Colon (tissue), 2 donors: ENCODE results near the gene KLC1.
"Not testable (repeated sequence)": the region's sequence is repeated elsewhere in the genome, so short reads cannot be mapped to it uniquely, and the experiment has no call there.

Source experiments
- FAIRE-seq: peaks from 2 replicates; lab custom pipeline; 2012; peaks lifted over from hg19 to GRCh38; lab: Jason Lieb, UNC
- donor health status: control.
- donor health status: control.

Gene KLC1

DNA sequence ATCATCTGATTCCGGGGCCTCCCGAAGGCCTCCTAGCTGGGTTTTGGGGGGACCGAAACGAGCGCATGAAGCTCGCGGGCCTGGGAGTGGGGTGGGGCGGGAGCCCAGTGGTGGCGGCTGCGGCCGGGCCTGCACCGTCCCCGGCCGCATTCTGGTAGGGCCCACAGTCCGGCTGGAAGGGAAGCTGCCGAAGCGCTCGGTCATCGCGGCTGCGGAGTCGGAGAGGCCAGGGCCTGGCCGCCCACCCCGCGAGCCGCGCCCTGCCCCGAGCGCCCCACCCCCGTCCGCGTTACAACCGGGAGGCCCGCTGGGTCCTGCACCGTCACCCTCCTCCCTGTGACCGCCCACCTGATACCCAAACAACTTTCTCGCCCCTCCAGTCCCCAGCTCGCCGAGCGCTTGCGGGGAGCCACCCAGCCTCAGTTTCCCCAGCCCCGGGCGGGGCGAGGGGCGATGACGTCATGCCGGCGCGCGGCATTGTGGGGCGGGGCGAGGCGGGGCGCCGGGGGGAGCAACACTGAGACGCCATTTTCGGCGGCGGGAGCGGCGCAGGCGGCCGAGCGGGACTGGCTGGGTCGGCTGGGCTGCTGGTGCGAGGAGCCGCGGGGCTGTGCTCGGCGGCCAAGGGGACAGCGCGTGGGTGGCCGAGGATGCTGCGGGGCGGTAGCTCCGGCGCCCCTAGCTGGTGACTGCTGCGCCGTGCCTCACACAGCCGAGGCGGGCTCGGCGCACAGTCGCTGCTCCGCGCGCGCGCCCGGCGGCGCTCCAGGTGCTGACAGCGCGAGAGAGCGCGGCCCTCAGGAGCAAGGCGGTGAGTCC, at the start of gene KLC1:
KLC1 (plus strand) TSS at position 528 of the 819 bp plus-strand sequence. CDS start 25,354 bp downstream, outside the sequence.
- no peak for FAIRE-seq

GRCh38 chr14:103581206-103581605, 47.8 kb upstream of the KLC1 start:
- FAIRE-seq: no peak

GRCh38 chr14:103581954-103582703, 46.9 kb upstream of the KLC1 start:
- FAIRE-seq: no peak

DNA sequence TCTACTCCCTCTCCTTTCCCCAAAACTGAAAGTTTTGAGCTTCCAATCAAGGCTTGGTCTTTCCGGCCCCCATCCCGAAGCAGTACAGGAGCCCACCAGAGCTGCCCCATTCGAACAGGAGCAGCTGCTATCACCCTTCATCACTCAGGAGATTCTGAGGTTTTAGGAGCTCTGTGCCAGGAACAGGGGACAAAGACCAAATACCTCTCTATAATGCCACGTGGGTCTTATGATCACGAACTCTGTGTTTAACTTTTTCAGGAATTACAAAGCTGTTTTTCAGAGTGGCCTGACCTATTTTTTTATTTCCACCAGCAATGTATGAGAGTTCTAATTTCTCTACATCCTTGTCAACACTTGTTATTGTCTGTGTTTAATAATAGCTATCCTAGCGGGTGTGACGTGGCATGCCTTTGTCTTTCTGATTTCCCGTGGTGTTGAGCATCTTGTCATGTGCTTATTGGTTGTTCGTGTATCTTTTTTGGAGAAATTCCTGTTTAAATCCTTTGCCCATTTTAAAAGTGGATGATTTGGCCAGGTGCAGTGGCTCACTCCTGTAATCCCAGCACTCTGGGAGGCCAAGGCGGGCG, 44.6 kb upstream of the KLC1 start:
- no peak for FAIRE-seq

GRCh38 chr14:103593577-103593976, 35.4 kb upstream of the KLC1 start:
- no peak for FAIRE-seq

GRCh38 chr14:103594265-103594664, 34.7 kb upstream of the KLC1 start:
- no peak for FAIRE-seq

DNA sequence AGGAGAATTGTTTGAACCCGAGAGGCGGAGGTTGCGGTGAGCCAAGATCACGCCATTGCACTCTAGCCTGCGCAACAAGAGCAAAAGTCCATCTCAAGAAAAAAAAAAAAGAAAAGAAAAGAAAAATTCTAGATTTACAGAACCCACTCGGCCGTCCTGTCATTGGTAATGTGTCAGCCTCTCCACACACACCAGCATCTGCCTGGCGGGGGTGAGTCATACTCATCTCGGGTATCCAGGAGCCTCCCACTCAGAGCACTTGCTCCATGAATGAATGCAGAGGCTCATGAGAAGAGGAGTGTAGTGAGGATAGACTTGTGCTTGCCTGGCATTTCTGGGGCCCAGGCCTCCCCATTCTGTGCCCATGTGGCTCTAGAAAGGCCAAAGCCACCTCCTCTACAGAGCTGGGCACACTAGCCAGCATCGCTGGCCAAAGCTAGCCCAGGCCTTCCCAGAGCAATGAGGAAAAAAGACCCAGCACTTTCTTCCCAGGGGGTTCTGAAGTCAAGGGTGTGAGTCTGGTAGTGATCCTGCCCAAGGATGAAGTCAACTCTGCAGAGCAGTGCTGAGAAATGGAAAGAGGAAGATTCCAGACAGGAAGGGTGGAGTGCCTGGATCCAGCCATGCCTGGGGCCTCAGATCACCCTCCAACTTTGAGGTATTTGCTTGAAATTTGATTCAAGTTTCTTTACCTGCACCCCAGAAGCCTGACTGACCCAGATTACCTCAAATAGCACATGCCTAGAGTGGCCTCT, 31.2 kb upstream of the KLC1 start:
- FAIRE-seq: no peak

- no peak for FAIRE-seq
Observed at GRCh38 chr14:103600503-103600902, 28.5 kb upstream of the KLC1 start.

DNA sequence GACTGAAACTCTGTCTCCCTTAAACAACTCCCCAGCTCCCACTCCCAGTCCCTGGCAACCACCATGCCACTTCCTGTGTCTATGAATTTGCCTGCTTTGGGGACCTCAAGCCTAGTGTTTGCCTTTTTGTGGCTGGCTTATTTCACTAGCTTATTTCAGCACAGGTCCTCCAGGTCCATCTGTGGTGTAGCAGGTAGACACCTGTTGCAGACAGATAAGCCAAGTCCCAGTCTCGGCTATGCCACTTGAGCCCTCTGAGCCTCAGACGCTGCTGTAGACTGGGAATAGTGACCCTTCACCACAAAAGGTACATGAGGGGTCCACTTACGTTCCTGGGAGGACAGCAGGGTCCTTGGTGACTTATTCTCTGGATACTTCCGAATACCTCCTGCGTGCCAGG, 24.4 kb upstream of the KLC1 start:
- FAIRE-seq: no peak

GRCh38 chr14:103606963-103607668, 21.9 kb upstream of the KLC1 start:
- FAIRE-seq: no peak

DNA sequence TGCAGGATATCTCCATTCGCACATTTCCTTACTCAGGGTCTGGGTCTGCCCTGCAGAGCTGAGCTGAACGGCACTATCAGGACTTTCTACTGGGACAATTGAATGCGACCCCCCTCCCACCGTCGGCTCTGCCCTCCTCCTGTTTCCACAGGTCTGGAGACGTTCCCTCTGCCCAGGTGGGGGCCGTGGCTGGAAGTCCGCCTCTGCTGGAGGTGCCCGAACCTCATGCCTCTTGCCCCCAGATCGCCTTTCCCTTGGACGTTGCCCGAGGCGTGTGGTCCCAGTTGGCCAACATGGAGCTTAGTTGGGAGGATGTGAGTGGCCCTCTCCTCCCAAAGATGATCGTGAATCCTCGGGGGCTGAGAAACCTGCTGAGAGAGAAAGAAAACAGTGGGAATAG, 21.2 kb upstream of the KLC1 start:
- no peak for FAIRE-seq

GRCh38 chr14:103609081-103609480, 19.9 kb upstream of the KLC1 start:
- not testable (repeated sequence) for FAIRE-seq

- no peak for FAIRE-seq
Observed at GRCh38 chr14:103611215-103611614, 17.8 kb upstream of the KLC1 start.

GRCh38 chr14:103613517-103613916, 15.5 kb upstream of the KLC1 start:
- no peak for FAIRE-seq

- no peak for FAIRE-seq
Observed at GRCh38 chr14:103616635-103617300, 12.2 kb upstream of the KLC1 start.

DNA sequence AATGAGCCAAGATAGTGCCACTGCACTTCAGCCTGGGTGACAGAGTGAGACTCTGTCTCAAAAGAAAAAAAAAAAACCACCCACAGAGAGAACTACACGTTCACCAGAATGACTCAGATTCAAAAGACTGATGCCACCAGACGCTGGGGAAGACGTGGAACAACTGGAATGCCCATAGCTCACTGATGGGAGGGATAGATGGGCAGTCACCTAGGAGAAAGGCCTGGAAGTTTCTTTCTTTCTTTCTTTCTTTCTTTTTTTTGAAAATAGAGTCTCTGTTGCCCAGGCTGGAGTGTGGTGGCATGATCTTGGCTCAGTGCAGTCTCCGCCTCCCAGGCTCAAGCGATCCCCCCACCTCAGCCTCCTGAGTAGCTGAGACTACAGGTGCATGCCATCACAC, 10.0 kb upstream of the KLC1 start:
- FAIRE-seq: no peak

- no peak for FAIRE-seq
Observed at GRCh38 chr14:103621860-103622259, 7.2 kb upstream of the KLC1 start.

- no peak for FAIRE-seq
Observed at GRCh38 chr14:103623308-103623707, 5.7 kb upstream of the KLC1 start.

GRCh38 chr14:103623883-103624482, 5.0 kb upstream of the KLC1 start:
- no peak for FAIRE-seq

DNA sequence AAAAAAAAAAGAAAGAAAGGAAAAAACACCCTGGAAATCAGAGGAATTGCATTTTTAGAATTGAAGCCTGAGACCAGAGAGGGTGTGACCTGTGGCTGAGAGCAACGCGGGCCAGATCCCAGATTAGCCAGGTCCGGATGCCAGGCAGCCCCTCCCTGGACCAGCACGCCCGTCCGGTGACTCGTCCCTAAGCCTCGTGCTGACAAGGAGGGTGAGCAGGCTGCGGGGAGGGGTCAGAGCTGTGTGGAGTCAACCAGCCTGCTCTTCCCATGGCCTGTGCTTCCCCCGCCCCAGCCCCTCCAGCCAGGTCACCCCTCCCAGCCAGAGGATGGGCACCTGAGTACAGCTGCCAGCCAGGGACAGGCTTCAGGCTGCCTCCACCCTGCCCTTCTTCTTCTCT, 4.2 kb upstream of the KLC1 start:
- no peak for FAIRE-seq
